Keratinocyte (primary cell): ENCODE results near the gene EDA. TPM values are rescaled to one million over a fixed set of nuclear protein-coding genes. Genes with fewer than 3 reads are reported as not detected.

Experiments
- DNase-seq: peaks from one replicate; pipeline ENCODE4 v3.0.0-alpha.2; 2011; ENCODE audit warnings: low read depth, missing footprints, low spot score
- FAIRE-seq: peaks from 2 replicates; lab custom pipeline; 2011; peaks lifted over from hg19 to GRCh38; lab: Jason Lieb, UNC
- H2AFZ ChIP-seq: 2 replicates; pipeline ENCODE4 v1.6.0; 2012; ENCODE audit warnings: low read length, control low read depth, inconsistent platforms; ENCODE audit not compliant: control insufficient read depth
- H3K27ac ChIP-seq: 2 replicates; pipeline ENCODE4 v1.5.1; 2011; ENCODE audit warnings: low read length; ENCODE audit not compliant: control insufficient read depth, insufficient read depth
- H3K27me3 ChIP-seq: 3 replicates; pipeline ENCODE4 v1.6.0; 2011; ENCODE audit warnings: low read length; ENCODE audit not compliant: control insufficient read depth, insufficient read depth; ENCODE audit errors: extremely low read depth
- H3K36me3 ChIP-seq, 2 experiments: 2 replicates in 1 of 2; 3 replicates in 1 of 2; pipeline ENCODE4 v1.5.1; 2011; ENCODE audit warnings: low read length in 2 of 2, mild to moderate bottlenecking in 1 of 2; ENCODE audit not compliant: control insufficient read depth in 2 of 2, insufficient read depth in 2 of 2; ENCODE audit errors: extremely low read depth in 1 of 2
- H3K4me1 ChIP-seq: 3 replicates; pipeline ENCODE4 v1.5.1; 2011; ENCODE audit warnings: low read length; ENCODE audit not compliant: control insufficient read depth, insufficient read depth; ENCODE audit errors: extremely low read depth
- H3K4me2 ChIP-seq: 3 replicates; pipeline ENCODE4 v1.6.0; 2011; ENCODE audit warnings: low read depth, low read length; ENCODE audit not compliant: control insufficient read depth, insufficient read depth; ENCODE audit errors: extremely low read depth
- H3K4me3 ChIP-seq, 3 experiments: fragments of 200-600 bp in 1 of 3; sonication (generic) in 1 of 3; 2 replicates in 2 of 3; 3 replicates in 1 of 3; pipeline ENCODE4 v1.5.1; 2011 to 2016; ENCODE audit warnings: low read length in 3 of 3, mild to moderate bottlenecking in 3 of 3, control low read depth in 2 of 3, inconsistent platforms in 1 of 3, low read depth in 1 of 3, mixed read lengths in 1 of 3, mixed run types in 1 of 3, moderate library complexity in 1 of 3; ENCODE audit not compliant: control insufficient read depth in 2 of 3, insufficient read depth in 2 of 3; ENCODE audit errors: extremely low read depth in 1 of 3
- H3K79me2 ChIP-seq: 2 replicates; pipeline ENCODE4 v1.6.0; 2012; ENCODE audit warnings: low read length; ENCODE audit not compliant: control insufficient read depth, insufficient read depth
- H3K9ac ChIP-seq: 3 replicates; pipeline ENCODE4 v1.6.0; 2011; ENCODE audit warnings: low read length; ENCODE audit not compliant: control insufficient read depth, insufficient read depth; ENCODE audit errors: extremely low read depth
- H3K9me1 ChIP-seq: 3 replicates; pipeline ENCODE4 v1.6.0; 2011; ENCODE audit warnings: low read length; ENCODE audit not compliant: control insufficient read depth, insufficient read depth; ENCODE audit errors: extremely low read depth
- H3K9me3 ChIP-seq: 2 replicates; pipeline ENCODE4 v1.5.1; 2012; ENCODE audit warnings: low read depth, low read length; ENCODE audit not compliant: control insufficient read depth
- H4K20me1 ChIP-seq: 3 replicates; pipeline ENCODE4 v1.6.0; 2011; ENCODE audit warnings: low read length; ENCODE audit not compliant: control insufficient read depth, insufficient read depth; ENCODE audit errors: extremely low read depth
- CTCF ChIP-seq, 3 experiments: IDR thresholded peaks in 1 of 3; conservative IDR thresholded peaks in 1 of 3; optimal IDR thresholded peaks in 1 of 3; 2 replicates in 2 of 3; 3 replicates in 1 of 3; pipeline versions ENCODE3 to v1.5.1; 2011; ENCODE audit warnings: low read length in 3 of 3, mild to moderate bottlenecking in 3 of 3, moderate library complexity in 2 of 3, control low read depth in 1 of 3, inconsistent platforms in 1 of 3; ENCODE audit not compliant: insufficient read depth in 2 of 3; ENCODE audit errors: extremely low read depth in 1 of 3
- EZH2 ChIP-seq: IDR thresholded peaks from one replicate; pipeline ENCODE4 v1.6.1; 2012; ENCODE audit warnings: inconsistent platforms, mild to moderate bottlenecking, low read length, moderate library complexity
- dilution Hi-C: fragments of 300-500 bp; cut with MboI; formaldehyde crosslinking; loops from one replicate; pipeline ENCODE4 v1.7.0; 2020; ENCODE audit warnings: low sequenced_read_pairs; ENCODE audit not compliant: extremely low pct_ligation_motif_present
- polyA plus RNA-seq, 5 experiments: library from polyadenylated mRNA; depleted of rRNA in 3 of 5; stranded (reverse) in 3 of 5; stranded (forward) in 1 of 5; unstranded in 1 of 5; fragments of >200 nt; gene quantifications; 1 replicate in 1 of 5; 2 replicates in 3 of 5; 3 replicates in 1 of 5; pipeline versions ENCODE4 v1.2.1 to v1.2.3, GENCODE V29; 2011 to 2012; ENCODE audit warnings: missing spikeins in 2 of 5, low read depth in 1 of 5, low replicate concordance in 1 of 5

The EDA gene
- polyA plus RNA-seq, 1 donor (not counting 4 experiments of a cell fraction or from before 2014, with no cell fraction given), result 0.75 TPM

DNA sequence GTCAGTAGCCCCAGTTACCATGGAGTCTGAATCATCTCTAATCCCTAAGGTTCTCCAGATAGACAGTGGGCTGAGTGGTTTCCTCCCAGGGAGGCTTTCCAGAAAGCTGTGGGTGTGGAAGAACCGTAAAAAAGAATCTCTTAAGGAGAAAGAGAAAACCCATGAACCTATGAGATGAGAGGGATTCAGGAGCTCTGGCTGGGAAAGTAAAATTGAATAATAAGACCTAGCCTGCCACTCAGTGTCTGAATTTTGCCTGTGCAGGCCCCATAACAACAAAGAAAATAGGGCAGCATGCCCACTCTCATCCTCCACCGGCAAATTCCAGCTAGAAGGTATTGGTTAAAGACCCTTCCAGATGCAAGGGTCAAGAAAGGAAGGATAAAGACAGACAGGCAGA is 416.9 kb downstream of the EDA start:
- no peak overlapping the region for H3K4me2 ChIP-seq

GRCh38 chrX:70033348-70034051 is 417.6 kb downstream of the EDA start:
- DNase-seq (no peak), FAIRE-seq (no peak)
- Histone ChIP-seq H4K20me1 (no peaks in the 10 kb centered on the region), H2AFZ (no peak overlapping the region), H3K9me1 (no peaks in the 10 kb centered on the region), H3K4me1 (peaks cover 5% of the 10 kb centered on the region), H3K27ac (no peak overlapping the region), H3K4me3 (no peak overlapping the region), H3K9me3 (no peaks in the 10 kb centered on the region), H3K36me3 (no peaks in the 10 kb centered on the region), H3K4me2 (no peak overlapping the region), H3K79me2 (no peaks in the 10 kb centered on the region), H3K9ac (no peak overlapping the region), H3K27me3 (no peaks in the 10 kb centered on the region)
- dilution Hi-C loops, result no loop called here
- TF ChIP-seq EZH2, result no peak
- TF ChIP-seq CTCF (optimal IDR thresholded peaks at IDR 0.05 in 1 of 3, IDR thresholded peaks at IDR 0.05 in 1 of 3, conservative IDR thresholded peaks at IDR 0.05 in 1 of 3; ENCODE audit: extremely low read depth in 1 of 3, insufficient read depth in 2 of 3, low read length in 3 of 3), result peak; percentile 52 to 82 (median 74)

More for the DNA sequence above, 416.9 kb downstream of the EDA start:
- H3K4me3 ChIP-seq, result no peak overlapping the region
- TF ChIP-seq EZH2 (no peak), CTCF (optimal IDR thresholded peaks at IDR 0.05 in 1 of 3, IDR thresholded peaks at IDR 0.05 in 1 of 3, conservative IDR thresholded peaks at IDR 0.05 in 1 of 3; ENCODE audit: extremely low read depth in 1 of 3, insufficient read depth in 2 of 3, low read length in 3 of 3) (no peak)
- no peaks in the 10 kb centered on the region for H3K79me2 ChIP-seq
- no peaks in the 10 kb centered on the region for H3K27me3 ChIP-seq
- H3K9ac ChIP-seq, result no peak overlapping the region
- H2AFZ ChIP-seq, result no peak overlapping the region
- H3K27ac ChIP-seq, result no peak overlapping the region
- dilution Hi-C loops, result no loop called here
- FAIRE-seq (no peak), DNase-seq (no peak)
- no peaks in the 10 kb centered on the region for H4K20me1 ChIP-seq
- no peaks in the 10 kb centered on the region for H3K36me3 ChIP-seq
- no peaks in the 10 kb centered on the region for H3K9me3 ChIP-seq
- peaks cover 5% of the 10 kb centered on the region for H3K4me1 ChIP-seq
- H3K9me1 ChIP-seq, result no peaks in the 10 kb centered on the region
